HepG2 (cell line): Measurements from ENCODE around the gene SSU72. TPM values are rescaled to one million over a fixed set of nuclear protein-coding genes. Genes with fewer than 3 reads are reported as not detected.

ENCODE experiments used
- CC2D1A ChIP-seq: sonication (generic); formaldehyde crosslinking; IDR thresholded peaks from 2 replicates; pipeline ENCODE4 v1.8.1; 2023; ENCODE audit warnings: mild to moderate bottlenecking, missing genetic modification reagents
- DMAP1 ChIP-seq: IDR thresholded peaks from 2 replicates; pipeline ENCODE4 v1.6.1; 2016
- E2F1 ChIP-seq: sonication (generic); formaldehyde crosslinking; IDR thresholded peaks from 2 replicates; pipeline ENCODE4 v1.5.0; 2020; ENCODE audit warnings: missing genetic modification reagents
- GMEB2 ChIP-seq: IDR thresholded peaks from 2 replicates; pipeline ENCODE4 v1.6.1; 2016; ENCODE audit warnings: missing biosample characterization, missing genetic modification reagents, low read depth
- MAFG ChIP-seq: sonication (generic); formaldehyde crosslinking; IDR thresholded peaks from 2 replicates; pipeline ENCODE4 v1.5.1; 2020; ENCODE audit warnings: mild to moderate bottlenecking, missing genetic modification reagents
- MEF2D ChIP-seq: sonication (generic); formaldehyde crosslinking; IDR thresholded peaks from 2 replicates; pipeline ENCODE4 v1.5.1; 2020; ENCODE audit warnings: mild to moderate bottlenecking, missing genetic modification reagents
- MEIS1 ChIP-seq: sonication (generic); formaldehyde crosslinking; IDR thresholded peaks from 2 replicates; pipeline ENCODE4 v1.9.0; 2021; ENCODE audit warnings: mild to moderate bottlenecking, missing genetic modification reagents, moderate library complexity, borderline replicate concordance
- SRSF1 ChIP-seq: fragments of 200-400 bp; formaldehyde crosslinking; optimal IDR thresholded peaks from 2 replicates; pipeline ENCODE3; 2017; ENCODE audit warnings: mild to moderate bottlenecking, low read depth, low read length, moderate library complexity
- ZNF160 ChIP-seq: sonication (generic); formaldehyde crosslinking; IDR thresholded peaks from 2 replicates; pipeline ENCODE4 v1.8.0; 2022; ENCODE audit warnings: mild to moderate bottlenecking, inconsistent platforms, missing genetic modification reagents
- ZNF431 ChIP-seq: sonication (generic); formaldehyde crosslinking; IDR thresholded peaks from 2 replicates; pipeline ENCODE4 v1.9.0; 2022; ENCODE audit warnings: missing genetic modification reagents, low read depth, mild to moderate bottlenecking, borderline replicate concordance
- ZNF574 ChIP-seq: sonication (generic); formaldehyde crosslinking; IDR thresholded peaks from 2 replicates; pipeline ENCODE4 v1.4.0; 2020; ENCODE audit warnings: missing genetic modification reagents
- polyA plus RNA-seq, 8 experiments: library from polyadenylated mRNA; depleted of rRNA in 3 of 8; stranded (reverse) in 7 of 8; unstranded in 1 of 8; fragments of >200 nt; fragmentation: Illumina TruSeq in 4 of 8; extraction: Trizol in 4 of 8; gene quantifications; 2 replicates each; pipeline versions ENCODE4 v1.2.1 to v1.2.3, GENCODE V29; 2011 to 2016; ENCODE audit warnings: low read depth in 4 of 8, missing spikeins in 1 of 8, mixed read lengths in 1 of 8; ENCODE audit not compliant: insufficient read depth in 1 of 8
- total RNA-seq, 5 experiments: library from RNA; depleted of rRNA; stranded (reverse); fragments of >200 nt; fragmentation: Illumina TruSeq; extraction: Trizol; gene quantifications; 2 replicates each; pipeline ENCODE4 v1.2.3, GENCODE V29; 2016; ENCODE audit warnings: low read depth in 1 of 5
- TF ChIP-seq, protein P1 (sequence below): sonication (generic); formaldehyde crosslinking; IDR thresholded peaks from 2 replicates; pipeline ENCODE4 v1.8.1; 2023; ENCODE audit warnings: mild to moderate bottlenecking, moderate library complexity, missing genetic modification reagents
- TF ChIP-seq, protein P2 (sequence below): sonication (generic); formaldehyde crosslinking; IDR thresholded peaks from 2 replicates; pipeline ENCODE4 v1.4.0; 2020; ENCODE audit warnings: low read depth, mild to moderate bottlenecking, missing genetic modification reagents
- TF ChIP-seq, protein P3 (sequence below): sonication (generic); formaldehyde crosslinking; IDR thresholded peaks from 2 replicates; pipeline ENCODE4 v1.4.0; 2020; ENCODE audit warnings: missing genetic modification reagents

The SSU72 gene
- total and polyA plus RNA-seq, 2 of the 13 experiments (the other 11 are each of a cell fraction or from before 2014, with no cell fraction given), result 42.8 to 67.1 TPM

GRCh38 chr1:1615256-1616044, 40.8 kb upstream of the SSU72 start, which contains the start of gene MIB2 (continued):
- TF ChIP-seq CC2D1A (CRISPR knock-in tag), result no peak
- TF ChIP-seq, protein P1, sequence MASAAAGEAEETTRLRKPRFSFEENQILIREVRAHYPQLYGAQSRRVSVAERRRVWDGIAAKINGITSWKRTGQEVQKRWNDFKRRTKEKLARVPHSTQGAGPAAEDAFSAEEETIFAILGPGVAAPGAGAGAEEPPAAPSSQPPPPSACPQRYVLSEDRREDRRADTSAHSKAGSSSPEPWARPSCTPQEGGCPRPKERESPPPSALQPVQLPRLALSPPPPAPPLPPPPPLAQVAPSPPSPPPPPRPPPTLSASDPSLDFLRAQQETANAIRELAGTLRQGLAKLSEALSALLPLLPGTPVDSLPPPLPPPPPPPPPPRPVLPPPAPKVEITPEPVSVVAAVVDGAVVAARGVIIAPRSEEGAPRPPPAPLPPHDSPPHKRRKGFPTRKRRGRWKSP (CRISPR knock-in tag), result no peak
- TF ChIP-seq MEIS1 (CRISPR knock-in tag), result peak; percentile 77
- TF ChIP-seq, protein P2, sequence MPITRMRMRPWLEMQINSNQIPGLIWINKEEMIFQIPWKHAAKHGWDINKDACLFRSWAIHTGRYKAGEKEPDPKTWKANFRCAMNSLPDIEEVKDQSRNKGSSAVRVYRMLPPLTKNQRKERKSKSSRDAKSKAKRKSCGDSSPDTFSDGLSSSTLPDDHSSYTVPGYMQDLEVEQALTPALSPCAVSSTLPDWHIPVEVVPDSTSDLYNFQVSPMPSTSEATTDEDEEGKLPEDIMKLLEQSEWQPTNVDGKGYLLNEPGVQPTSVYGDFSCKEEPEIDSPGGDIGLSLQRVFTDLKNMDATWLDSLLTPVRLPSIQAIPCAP (CRISPR knock-in tag), result 0 out of 2 replicates have a peak, but pooled peaks have one; percentile 36
- TF ChIP-seq GMEB2, result peak; percentile 77
- peak; percentile 92 for TF ChIP-seq DMAP1 (CRISPR knock-in tag)
- TF ChIP-seq MEF2D (CRISPR knock-in tag), result no peak
- peak; percentile 79 for TF ChIP-seq ZNF574 (CRISPR knock-in tag)
- TF ChIP-seq, protein P3, sequence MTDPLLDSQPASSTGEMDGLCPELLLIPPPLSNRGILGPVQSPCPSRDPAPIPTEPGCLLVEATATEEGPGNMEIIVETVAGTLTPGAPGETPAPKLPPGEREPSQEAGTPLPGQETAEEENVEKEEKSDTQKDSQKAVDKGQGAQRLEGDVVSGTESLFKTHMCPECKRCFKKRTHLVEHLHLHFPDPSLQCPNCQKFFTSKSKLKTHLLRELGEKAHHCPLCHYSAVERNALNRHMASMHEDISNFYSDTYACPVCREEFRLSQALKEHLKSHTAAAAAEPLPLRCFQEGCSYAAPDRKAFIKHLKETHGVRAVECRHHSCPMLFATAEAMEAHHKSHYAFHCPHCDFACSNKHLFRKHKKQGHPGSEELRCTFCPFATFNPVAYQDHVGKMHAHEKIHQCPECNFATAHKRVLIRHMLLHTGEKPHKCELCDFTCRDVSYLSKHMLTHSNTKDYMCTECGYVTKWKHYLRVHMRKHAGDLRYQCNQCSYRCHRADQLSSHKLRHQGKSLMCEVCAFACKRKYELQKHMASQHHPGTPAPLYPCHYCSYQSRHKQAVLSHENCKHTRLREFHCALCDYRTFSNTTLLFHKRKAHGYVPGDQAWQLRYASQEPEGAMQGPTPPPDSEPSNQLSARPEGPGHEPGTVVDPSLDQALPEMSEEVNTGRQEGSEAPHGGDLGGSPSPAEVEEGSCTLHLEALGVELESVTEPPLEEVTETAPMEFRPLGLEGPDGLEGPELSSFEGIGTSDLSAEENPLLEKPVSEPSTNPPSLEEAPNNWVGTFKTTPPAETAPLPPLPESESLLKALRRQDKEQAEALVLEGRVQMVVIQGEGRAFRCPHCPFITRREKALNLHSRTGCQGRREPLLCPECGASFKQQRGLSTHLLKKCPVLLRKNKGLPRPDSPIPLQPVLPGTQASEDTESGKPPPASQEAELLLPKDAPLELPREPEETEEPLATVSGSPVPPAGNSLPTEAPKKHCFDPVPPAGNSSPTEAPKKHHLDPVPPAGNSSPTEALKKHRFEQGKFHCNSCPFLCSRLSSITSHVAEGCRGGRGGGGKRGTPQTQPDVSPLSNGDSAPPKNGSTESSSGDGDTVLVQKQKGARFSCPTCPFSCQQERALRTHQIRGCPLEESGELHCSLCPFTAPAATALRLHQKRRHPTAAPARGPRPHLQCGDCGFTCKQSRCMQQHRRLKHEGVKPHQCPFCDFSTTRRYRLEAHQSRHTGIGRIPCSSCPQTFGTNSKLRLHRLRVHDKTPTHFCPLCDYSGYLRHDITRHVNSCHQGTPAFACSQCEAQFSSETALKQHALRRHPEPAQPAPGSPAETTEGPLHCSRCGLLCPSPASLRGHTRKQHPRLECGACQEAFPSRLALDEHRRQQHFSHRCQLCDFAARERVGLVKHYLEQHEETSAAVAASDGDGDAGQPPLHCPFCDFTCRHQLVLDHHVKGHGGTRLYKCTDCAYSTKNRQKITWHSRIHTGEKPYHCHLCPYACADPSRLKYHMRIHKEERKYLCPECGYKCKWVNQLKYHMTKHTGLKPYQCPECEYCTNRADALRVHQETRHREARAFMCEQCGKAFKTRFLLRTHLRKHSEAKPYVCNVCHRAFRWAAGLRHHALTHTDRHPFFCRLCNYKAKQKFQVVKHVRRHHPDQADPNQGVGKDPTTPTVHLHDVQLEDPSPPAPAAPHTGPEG (CRISPR knock-in tag), result 0 out of 2 replicates have a peak, but pooled peaks have one; percentile 51
- TF ChIP-seq MAFG, result no peak
- peak; percentile 85 for TF ChIP-seq SRSF1
- 0 out of 2 replicates have a peak, but pooled peaks have one; percentile 78 for TF ChIP-seq E2F1 (CRISPR knock-in tag)
- peak; percentile 68; the same call in 1 of the 2 replicates for TF ChIP-seq ZNF160 (CRISPR knock-in tag)
- TF ChIP-seq ZNF431 (CRISPR knock-in tag), result peak; percentile 60
